GM12878 (cell line): ENCODE results near the gene RAC3.

ENCODE experiments used
- CTCF ChIP-seq, 3 experiments: IDR thresholded peaks in 2 of 3; conservative IDR thresholded peaks in 1 of 3; 2 replicates each; pipeline ENCODE4 v1.5.1; 2011; ENCODE audit warnings: low read depth in 3 of 3, low read length in 3 of 3, mild to moderate bottlenecking in 3 of 3, control low read depth in 2 of 3, moderate library complexity in 2 of 3, inconsistent platforms in 1 of 3, mixed read lengths in 1 of 3; ENCODE audit not compliant: control insufficient read depth in 2 of 3, insufficient read depth in 1 of 3; ENCODE audit errors: extremely low read depth in 1 of 3
- NRF1 ChIP-seq: conservative IDR thresholded peaks from 2 replicates; pipeline ENCODE4 v1.6.1; 2011; ENCODE audit warnings: mild to moderate bottlenecking, low read depth, low read length, improper control_type of control experiment
- SMC3 ChIP-seq: IDR thresholded peaks from 2 replicates; pipeline ENCODE4 v1.6.1; 2011; ENCODE audit warnings: low read length, improper control_type of control experiment, borderline replicate concordance

GRCh38 chr17:82061047-82061925 lies 29.8 kb downstream of the RAC3 start:
- no peak for TF ChIP-seq CTCF (IDR thresholded peaks at IDR 0.05 in 2 of 3, conservative IDR thresholded peaks at IDR 0.05 in 1 of 3; ENCODE audit: control insufficient read depth in 2 of 3, extremely low read depth in 1 of 3, insufficient read depth in 1 of 3, low read depth in 3 of 3, low read length in 3 of 3)
- TF ChIP-seq SMC3 = no peak
- TF ChIP-seq NRF1 = no peak
